Measurements from ENCODE around the gene KRT35. TPM values are rescaled to one million over a fixed set of nuclear protein-coding genes. Genes with fewer than 3 reads are reported as not detected.

KRT35 gene
- total and polyA plus RNA-seq, 10 of the 15 experiments (the other 5 are each of a cell fraction or from before 2014, with no cell fraction given): not detected

DNA sequence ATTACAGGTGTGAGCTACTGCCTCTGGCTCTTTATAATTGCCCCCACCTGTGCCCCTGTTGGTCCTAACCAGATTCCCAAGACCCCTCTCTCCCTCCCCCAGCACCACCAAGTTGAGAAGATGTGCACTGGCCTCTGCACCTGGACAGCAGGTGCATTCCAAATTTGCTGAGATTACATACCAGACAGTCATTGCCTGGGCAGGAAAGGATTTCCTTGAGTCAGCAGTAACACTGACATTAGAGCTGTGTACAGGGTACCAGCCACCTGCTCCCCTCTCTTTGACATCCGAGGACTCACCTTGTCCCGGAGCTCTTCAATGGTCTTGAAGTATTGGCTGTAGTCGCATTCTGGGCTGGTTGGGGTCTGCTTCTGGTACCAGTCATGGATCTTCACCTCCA, 37.1 kb upstream of the KRT35 start (continued):
- TF ChIP-seq ZSCAN29 (IDR thresholded peaks at IDR 0.05) (no peak), SMC3 (IDR thresholded peaks at IDR 0.05; ENCODE audit: borderline replicate concordance, low read length) (no peak), IKZF2 (IDR thresholded peaks at IDR 0.05) (no peak)
- TF ChIP-seq, protein P1, sequence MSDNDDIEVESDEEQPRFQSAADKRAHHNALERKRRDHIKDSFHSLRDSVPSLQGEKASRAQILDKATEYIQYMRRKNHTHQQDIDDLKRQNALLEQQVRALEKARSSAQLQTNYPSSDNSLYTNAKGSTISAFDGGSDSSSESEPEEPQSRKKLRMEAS (IDR thresholded peaks at IDR 0.05; ENCODE audit: low read depth, low read length): no peak

GRCh38 chr17:41516830-41517283, 35.9 kb upstream of the KRT35 start:
- CTCF ChIA-PET: interaction anchor here (1.5 kb wide), 1 partner anchor 32 kb away, joined by 4 read pairs; no protein-coding TSS in a partner anchor
- Histone ChIP-seq H3K27ac (ENCODE audit: control insufficient read depth, insufficient read depth) (no peak overlapping the region), H3K9ac (ENCODE audit: control insufficient read depth, insufficient read depth, low read length) (no peak overlapping the region), H3K9me3 (replicated peaks; ENCODE audit: control insufficient read depth, insufficient read depth, low read length) (no peaks in the 10 kb centered on the region), H3K4me1 (ENCODE audit: control insufficient read depth, insufficient read depth, low read length) (no peaks in the 10 kb centered on the region), H3K36me3 (ENCODE audit: control insufficient read depth in 2 of 2, insufficient read depth in 2 of 2, low read length in 1 of 2) (no peaks in the 10 kb centered on the region), H3K4me2 (ENCODE audit: control insufficient read depth, insufficient read depth) (no peak overlapping the region), H3K79me2 (ENCODE audit: control insufficient read depth, insufficient read depth, low read length) (no peaks in the 10 kb centered on the region), H3K4me3 (no peak overlapping the region), H2AFZ (ENCODE audit: control insufficient read depth, low read depth, low read length) (no peak overlapping the region), H3K27me3 (replicated peaks in 1 of 2; ENCODE audit: control insufficient read depth in 2 of 2, insufficient read depth in 2 of 2, low read length in 1 of 2) (no peaks in the 10 kb centered on the region; a peak in 2 of 4 replicates), H4K20me1 (ENCODE audit: control insufficient read depth, insufficient read depth) (no peaks in the 10 kb centered on the region)
- no peak for ATAC-seq
- TF ChIP-seq POLR2AphosphoS2 (IDR thresholded peaks at IDR 0.05; ENCODE audit: low read depth, low read length) (no peak), LARP7 (IDR thresholded peaks at IDR 0.05) (no peak), POLR2A (IDR thresholded peaks at IDR 0.05; ENCODE audit: low read depth, low read length) (no peak), RELB (IDR thresholded peaks at IDR 0.05; ENCODE audit: low read depth) (no peak), STAT3 (IDR thresholded peaks at IDR 0.05; ENCODE audit: low read depth, low read length) (no peak), NFXL1 (IDR thresholded peaks at IDR 0.05; ENCODE audit: borderline replicate concordance) (no peak)
- TF ChIP-seq, protein P2, sequence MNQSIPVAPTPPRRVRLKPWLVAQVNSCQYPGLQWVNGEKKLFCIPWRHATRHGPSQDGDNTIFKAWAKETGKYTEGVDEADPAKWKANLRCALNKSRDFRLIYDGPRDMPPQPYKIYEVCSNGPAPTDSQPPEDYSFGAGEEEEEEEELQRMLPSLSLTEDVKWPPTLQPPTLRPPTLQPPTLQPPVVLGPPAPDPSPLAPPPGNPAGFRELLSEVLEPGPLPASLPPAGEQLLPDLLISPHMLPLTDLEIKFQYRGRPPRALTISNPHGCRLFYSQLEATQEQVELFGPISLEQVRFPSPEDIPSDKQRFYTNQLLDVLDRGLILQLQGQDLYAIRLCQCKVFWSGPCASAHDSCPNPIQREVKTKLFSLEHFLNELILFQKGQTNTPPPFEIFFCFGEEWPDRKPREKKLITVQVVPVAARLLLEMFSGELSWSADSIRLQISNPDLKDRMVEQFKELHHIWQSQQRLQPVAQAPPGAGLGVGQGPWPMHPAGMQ (IDR thresholded peaks at IDR 0.05; ENCODE audit: borderline replicate concordance): no peak
- intact Hi-C loops (cut with micrococcal nuclease; ENCODE audit: unreplicated experiment): no loop called here
- no peak for DNase-seq (ENCODE audit: low read depth, low spot score)
- POLR2A ChIA-PET: interaction anchor here (0.5 kb wide), 1 partner anchor 9 kb away, joined by 3 read pairs; no protein-coding TSS in a partner anchor
- RAD21 ChIA-PET (ENCODE audit: unreplicated experiment): no interaction called here
- BruUV-seq (replicated peaks): no TSS peak
- in situ Hi-C loops (cut with MboI): no loop called here
- no peak for FAIRE-seq
- 63% methylated on average over 14 of the region's 14 CpGs for WGBS (ENCODE audit: insufficient coverage, insufficient replicate concordance, low lambda C conversion rate, missing lambda C conversion rate)
- SMC1A ChIA-PET (ENCODE audit: uncharacterized antibody, unreplicated experiment): no interaction called here

All from GM12878 (cell line).